Epithelial cell of proximal tubule (primary cell): ENCODE data around the gene P2RX7. TPM values are rescaled to one million over a fixed set of nuclear protein-coding genes. Genes with fewer than 3 reads are reported as not detected.

Experiments used
- DNase-seq: peaks from one replicate; pipeline ENCODE4 v3.0.0-alpha.2; 2011; ENCODE audit warnings: low read depth
- H3K4me3 ChIP-seq: 2 replicates; pipeline ENCODE4 v1.5.1; 2011; ENCODE audit warnings: low read depth, mild to moderate bottlenecking, low read length
- CTCF ChIP-seq: conservative IDR thresholded peaks from 2 replicates; pipeline ENCODE4 v1.5.1; 2012; ENCODE audit warnings: low read depth, mild to moderate bottlenecking, low read length
- total RNA-seq: library from RNA; depleted of rRNA; stranded (reverse); fragments of >200 nt; gene quantifications from 2 replicates; pipeline ENCODE4 v1.2.3, GENCODE V29; 2015

P2RX7 gene
- total RNA-seq, 1 donor from 2014 or later: not detected

- DNase-seq: no peak
- TF ChIP-seq CTCF: peak; percentile 98
- H3K4me3 ChIP-seq: no peak overlapping the region
Measured at GRCh38 chr12:121110211-121110940, 22.3 kb upstream of the P2RX7 start.

GRCh38 chr12:121111684-121112083, 21.0 kb upstream of the P2RX7 start:
- H3K4me3 ChIP-seq: no peak overlapping the region
- TF ChIP-seq CTCF: no peak
- DNase-seq: no peak

DNA sequence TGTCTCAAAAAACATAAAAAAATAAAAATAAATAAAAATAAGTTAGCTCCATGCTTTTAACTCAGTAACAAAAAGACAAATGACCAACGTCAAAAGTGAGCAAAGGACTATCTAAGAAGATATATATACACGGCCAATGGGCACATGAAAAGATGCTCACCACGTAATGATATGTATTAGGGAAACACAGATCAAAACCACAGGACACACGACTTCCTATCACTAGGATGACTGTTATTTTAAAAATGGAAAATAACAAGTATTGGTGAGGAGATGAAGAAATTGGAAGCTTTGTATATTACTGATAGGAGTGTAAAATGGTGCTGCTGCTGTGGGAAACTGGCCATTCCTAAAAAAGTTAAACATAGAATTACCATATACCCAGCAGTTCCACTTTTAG, 20.2 kb upstream of the P2RX7 start:
- no peak for DNase-seq
- TF ChIP-seq CTCF: no peak
- no peak overlapping the region for H3K4me3 ChIP-seq

GRCh38 chr12:121113057-121113456, 19.6 kb upstream of the P2RX7 start:
- H3K4me3 ChIP-seq: no peak overlapping the region
- TF ChIP-seq CTCF: no peak
- no peak for DNase-seq

GRCh38 chr12:121114019-121114639, 18.5 kb upstream of the P2RX7 start:
- TF ChIP-seq CTCF: no peak
- DNase-seq: no peak
- no peak overlapping the region for H3K4me3 ChIP-seq

DNA sequence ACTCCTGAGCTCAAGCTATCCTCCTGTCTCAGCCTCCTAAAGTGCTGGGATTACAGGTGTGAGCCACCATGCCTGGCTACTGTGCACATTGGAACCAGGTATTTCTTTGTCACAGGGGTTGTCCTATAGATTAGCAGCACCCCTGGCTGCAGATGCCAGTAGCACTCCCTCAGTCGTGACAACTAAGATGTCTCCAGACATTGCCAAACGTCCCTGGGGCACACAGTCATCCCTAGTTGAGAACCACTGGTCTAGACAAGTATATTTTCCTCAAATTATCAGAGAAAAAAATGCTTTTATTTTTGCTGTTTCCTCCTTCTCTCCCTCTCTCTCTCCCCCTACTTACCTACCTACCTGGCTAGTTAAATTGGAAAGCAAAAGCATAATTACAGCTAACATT, 17.9 kb upstream of the P2RX7 start:
- no peak for TF ChIP-seq CTCF
- DNase-seq: no peak
- H3K4me3 ChIP-seq: no peak overlapping the region

DNA sequence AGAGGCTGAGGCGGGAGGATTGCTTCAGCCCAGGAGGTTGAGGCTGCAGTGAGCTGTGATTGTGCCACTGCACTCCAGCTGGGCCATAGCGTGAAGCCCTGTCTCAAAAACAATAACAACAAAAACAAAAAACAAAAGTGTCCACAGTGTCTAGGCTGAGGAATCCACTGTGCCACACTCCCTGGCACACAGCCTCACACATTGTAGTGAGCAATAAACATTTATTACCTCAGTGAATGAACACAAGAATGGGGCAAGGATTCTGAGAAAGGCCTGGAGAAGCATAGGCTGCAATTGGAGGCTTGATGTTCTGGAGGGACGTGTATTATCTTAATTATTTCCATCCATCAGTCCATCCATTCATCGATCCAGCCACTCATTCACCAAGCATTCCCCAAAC, 17.1 kb upstream of the P2RX7 start:
- no peak for TF ChIP-seq CTCF
- no peak for DNase-seq
- no peak overlapping the region for H3K4me3 ChIP-seq
